Panc1 (cell line): Measurements from ENCODE around the gene KIAA1671. TPM values are rescaled to one million over a fixed set of nuclear protein-coding genes. Genes with fewer than 3 reads are reported as not detected.

Experiments used
- ATAC-seq: fragments of 200-7000 bp; cut with Tn5 transposase; 2 replicates; pipeline ENCODE4 v1.9.1; 2020; ENCODE audit warnings: mild to moderate bottlenecking, moderate library complexity
- BruUV-seq: library from RNA; stranded (reverse); fragments of 400-500 nt; replicated peaks from 2 replicates; lab custom pipeline; 2021; lab: Mats Ljungman, UMichigan
- CTCF ChIA-PET: fragments of 300-600 bp; sonication (Branson Sonifier 250); formaldehyde crosslinking; loops from one replicate; lab custom pipeline; 2022; ENCODE audit warnings: antibody characterized with exemption; lab: Charles Lee
- POLR2A ChIA-PET: fragments of 300-600 bp; sonication (Branson Sonifier 250); formaldehyde crosslinking; loops from one replicate; lab custom pipeline; 2022; ENCODE audit warnings: antibody characterized with exemption; lab: Charles Lee
- DNase-seq: peaks from one replicate; pipeline ENCODE4 v3.0.0-alpha.2; 2010; ENCODE audit warnings: low read depth, low spot score
- H3K27ac ChIP-seq: 2 replicates; pipeline ENCODE4 v1.5.1; 2011; ENCODE audit warnings: mild to moderate bottlenecking, low read length, inconsistent platforms
- H3K27me3 ChIP-seq: fragments of 200-500 bp; sonication (Bioruptor generic); 2 replicates; pipeline ENCODE4 v1.6.0; 2014; ENCODE audit warnings: low read length, inconsistent platforms; ENCODE audit not compliant: control insufficient read depth, insufficient read depth
- H3K36me3 ChIP-seq: fragments of 200-500 bp; sonication (Bioruptor generic); 2 replicates; pipeline ENCODE4 v1.5.1; 2014; ENCODE audit warnings: inconsistent platforms, mild to moderate bottlenecking, low read length, moderate library complexity; ENCODE audit not compliant: control insufficient read depth, insufficient read depth
- H3K4me1 ChIP-seq: 2 replicates; pipeline ENCODE4 v1.5.1; 2011; ENCODE audit warnings: inconsistent platforms, mild to moderate bottlenecking, low read length, moderate library complexity; ENCODE audit not compliant: control insufficient read depth, insufficient read depth
- H3K4me3 ChIP-seq, 2 experiments: 2 replicates each; pipeline ENCODE4 v1.5.1; 2011 to 2012; ENCODE audit warnings: low read depth in 2 of 2, low read length in 2 of 2, mild to moderate bottlenecking in 2 of 2, inconsistent platforms in 1 of 2, moderate library complexity in 1 of 2
- H3K9me3 ChIP-seq: fragments of 200-500 bp; sonication (Bioruptor generic); 2 replicates; pipeline ENCODE4 v1.5.1; 2014; ENCODE audit warnings: low read depth, mild to moderate bottlenecking, inconsistent platforms, low read length, moderate library complexity; ENCODE audit not compliant: control insufficient read depth, insufficient read depth
- POLR2AphosphoS5 ChIP-seq: IDR thresholded peaks from 2 replicates; pipeline ENCODE4 v1.6.1; 2012; ENCODE audit warnings: mild to moderate bottlenecking, low read depth, low read length, moderate library complexity
- SIN3A ChIP-seq: IDR thresholded peaks from 2 replicates; pipeline ENCODE4 v1.6.1; 2012; ENCODE audit warnings: low read depth, mild to moderate bottlenecking, low read length, moderate library complexity, borderline replicate concordance; ENCODE audit not compliant: insufficient read depth
- TCF7L2 ChIP-seq: IDR thresholded peaks from 2 replicates; pipeline ENCODE4 v1.6.1; 2011; ENCODE audit warnings: mild to moderate bottlenecking, low read depth, low read length, inconsistent platforms
- in situ Hi-C: cut with HindIII; loops from 2 replicates; pipeline ENCODE4 v1.10.0; 2016; ENCODE audit warnings: low sequenced_read_pairs, low pct_unique_long_range_greater_than_20kb
- intact Hi-C: fragments of 100-400 bp; cut with micrococcal nuclease; formaldehyde crosslinking; loops from one replicate; pipeline ENCODE4 v1.10.0; 2022; ENCODE audit not compliant: unreplicated experiment
- total RNA-seq: library from RNA; stranded (reverse); gene quantifications from one replicate; pipeline ENCODE4 v1.2.1, GENCODE V29; 2021; ENCODE audit not compliant: unreplicated experiment
- TF ChIP-seq, protein P1 (sequence below), 2 experiments: IDR thresholded peaks; 2 replicates each; pipeline ENCODE4 v1.6.1; 2011 to 2012; ENCODE audit warnings: low read depth in 2 of 2, control low read depth in 1 of 2, low read length in 1 of 2, mild to moderate bottlenecking in 1 of 2, moderate library complexity in 1 of 2; ENCODE audit not compliant: insufficient read depth in 1 of 2
- TF ChIP-seq, protein P2 (sequence below): fragments of 450-650 bp; IDR thresholded peaks from 2 replicates; pipeline ENCODE4 v1.5.1; 2017; ENCODE audit warnings: mild to moderate bottlenecking

KIAA1671 gene
- total RNA-seq, 1 experiment from 2014 or later = 48.1 TPM

DNA sequence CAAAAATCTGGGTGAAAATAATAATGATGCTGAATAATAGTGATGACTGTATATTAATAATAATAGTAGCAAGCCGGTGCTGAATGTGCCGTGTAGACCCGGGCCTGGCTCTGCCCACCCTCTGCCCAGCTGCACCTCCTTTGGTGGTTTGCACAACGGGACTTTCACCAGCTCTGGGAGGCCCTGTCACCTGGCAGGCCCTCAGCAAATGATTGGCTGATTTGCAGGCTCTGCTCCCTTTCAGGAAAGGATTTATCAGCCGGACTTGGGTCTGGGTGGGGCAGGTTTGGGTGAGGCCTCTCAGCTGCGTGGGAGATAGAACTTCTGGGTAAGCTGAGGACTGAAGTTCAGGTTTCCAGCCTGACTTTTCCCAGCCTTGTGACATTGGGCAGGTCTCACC, 21.4 kb downstream of the KIAA1671 start:
- ATAC-seq = no peak
- no peak overlapping the region for H3K4me3 ChIP-seq
- TF ChIP-seq, protein P1, sequence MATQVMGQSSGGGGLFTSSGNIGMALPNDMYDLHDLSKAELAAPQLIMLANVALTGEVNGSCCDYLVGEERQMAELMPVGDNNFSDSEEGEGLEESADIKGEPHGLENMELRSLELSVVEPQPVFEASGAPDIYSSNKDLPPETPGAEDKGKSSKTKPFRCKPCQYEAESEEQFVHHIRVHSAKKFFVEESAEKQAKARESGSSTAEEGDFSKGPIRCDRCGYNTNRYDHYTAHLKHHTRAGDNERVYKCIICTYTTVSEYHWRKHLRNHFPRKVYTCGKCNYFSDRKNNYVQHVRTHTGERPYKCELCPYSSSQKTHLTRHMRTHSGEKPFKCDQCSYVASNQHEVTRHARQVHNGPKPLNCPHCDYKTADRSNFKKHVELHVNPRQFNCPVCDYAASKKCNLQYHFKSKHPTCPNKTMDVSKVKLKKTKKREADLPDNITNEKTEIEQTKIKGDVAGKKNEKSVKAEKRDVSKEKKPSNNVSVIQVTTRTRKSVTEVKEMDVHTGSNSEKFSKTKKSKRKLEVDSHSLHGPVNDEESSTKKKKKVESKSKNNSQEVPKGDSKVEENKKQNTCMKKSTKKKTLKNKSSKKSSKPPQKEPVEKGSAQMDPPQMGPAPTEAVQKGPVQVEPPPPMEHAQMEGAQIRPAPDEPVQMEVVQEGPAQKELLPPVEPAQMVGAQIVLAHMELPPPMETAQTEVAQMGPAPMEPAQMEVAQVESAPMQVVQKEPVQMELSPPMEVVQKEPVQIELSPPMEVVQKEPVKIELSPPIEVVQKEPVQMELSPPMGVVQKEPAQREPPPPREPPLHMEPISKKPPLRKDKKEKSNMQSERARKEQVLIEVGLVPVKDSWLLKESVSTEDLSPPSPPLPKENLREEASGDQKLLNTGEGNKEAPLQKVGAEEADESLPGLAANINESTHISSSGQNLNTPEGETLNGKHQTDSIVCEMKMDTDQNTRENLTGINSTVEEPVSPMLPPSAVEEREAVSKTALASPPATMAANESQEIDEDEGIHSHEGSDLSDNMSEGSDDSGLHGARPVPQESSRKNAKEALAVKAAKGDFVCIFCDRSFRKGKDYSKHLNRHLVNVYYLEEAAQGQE (IDR thresholded peaks at IDR 0.05; ENCODE audit: insufficient read depth in 1 of 2, low read depth in 2 of 2, low read length in 1 of 2) = no peak
- TF ChIP-seq, protein P2, sequence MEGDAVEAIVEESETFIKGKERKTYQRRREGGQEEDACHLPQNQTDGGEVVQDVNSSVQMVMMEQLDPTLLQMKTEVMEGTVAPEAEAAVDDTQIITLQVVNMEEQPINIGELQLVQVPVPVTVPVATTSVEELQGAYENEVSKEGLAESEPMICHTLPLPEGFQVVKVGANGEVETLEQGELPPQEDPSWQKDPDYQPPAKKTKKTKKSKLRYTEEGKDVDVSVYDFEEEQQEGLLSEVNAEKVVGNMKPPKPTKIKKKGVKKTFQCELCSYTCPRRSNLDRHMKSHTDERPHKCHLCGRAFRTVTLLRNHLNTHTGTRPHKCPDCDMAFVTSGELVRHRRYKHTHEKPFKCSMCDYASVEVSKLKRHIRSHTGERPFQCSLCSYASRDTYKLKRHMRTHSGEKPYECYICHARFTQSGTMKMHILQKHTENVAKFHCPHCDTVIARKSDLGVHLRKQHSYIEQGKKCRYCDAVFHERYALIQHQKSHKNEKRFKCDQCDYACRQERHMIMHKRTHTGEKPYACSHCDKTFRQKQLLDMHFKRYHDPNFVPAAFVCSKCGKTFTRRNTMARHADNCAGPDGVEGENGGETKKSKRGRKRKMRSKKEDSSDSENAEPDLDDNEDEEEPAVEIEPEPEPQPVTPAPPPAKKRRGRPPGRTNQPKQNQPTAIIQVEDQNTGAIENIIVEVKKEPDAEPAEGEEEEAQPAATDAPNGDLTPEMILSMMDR = no peak
- no peak for TF ChIP-seq SIN3A
- TF ChIP-seq POLR2AphosphoS5 = no peak
- no peak for TF ChIP-seq TCF7L2
- H3K36me3 ChIP-seq = no peaks in the 10 kb centered on the region
- no peaks in the 10 kb centered on the region for H3K9me3 ChIP-seq
- ChIA-PET CTCF (interaction anchor here (0.6 kb wide), 1 partner anchor 74 kb away, joined by 7 read pairs; no protein-coding TSS in a partner anchor), POLR2A (no interaction called here)
- in situ Hi-C loops (no loop called here), intact Hi-C loops (no loop called here)
- H3K27ac ChIP-seq = peak overlapping the region; percentile 42
- no TSS peak for BruUV-seq
- DNase-seq = no peak
- peaks cover 58% of the 10 kb centered on the region for H3K4me1 ChIP-seq
- H3K27me3 ChIP-seq = no peaks in the 10 kb centered on the region

DNA sequence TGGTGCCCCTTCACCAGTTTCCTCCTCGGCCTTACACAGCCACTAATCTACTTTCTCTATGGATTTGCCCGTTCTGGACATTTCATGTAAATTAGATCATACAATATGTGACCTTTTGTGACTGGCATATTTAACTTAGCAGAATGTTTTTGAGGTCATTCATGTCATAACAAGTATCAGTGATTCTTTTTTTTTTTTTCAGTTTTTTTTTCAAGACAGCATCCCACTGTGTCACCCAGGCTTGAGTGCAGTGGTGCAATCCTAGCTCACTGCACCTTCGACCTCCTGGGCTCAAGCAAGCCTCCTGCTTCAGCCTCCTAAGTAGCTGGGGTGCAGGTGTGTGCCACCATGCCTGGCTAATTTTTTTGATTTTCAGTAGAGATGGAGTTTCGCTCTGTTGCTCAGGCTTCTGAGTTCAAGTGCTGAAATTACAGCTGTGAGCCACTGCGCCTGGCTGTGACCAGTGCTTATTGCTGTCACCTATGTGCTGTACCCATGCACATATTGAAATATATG, 22.7 kb downstream of the KIAA1671 start:
- intact Hi-C loops = no loop called here
- H3K27me3 ChIP-seq = no peaks in the 10 kb centered on the region
- ChIA-PET POLR2A (no interaction called here), CTCF (interaction anchor here (0.6 kb wide), 1 partner anchor 175 kb away, joined by 3 read pairs; no protein-coding TSS in a partner anchor)
- no peak for DNase-seq
- no TSS peak for BruUV-seq
- no peak overlapping the region for H3K4me3 ChIP-seq
- H3K9me3 ChIP-seq = no peaks in the 10 kb centered on the region
- in situ Hi-C loops = no loop called here
- peaks cover 48% of the 10 kb centered on the region for H3K4me1 ChIP-seq
- H3K27ac ChIP-seq = peak overlapping the region; percentile 62; the same call in 1 of the 2 replicates
- no peaks in the 10 kb centered on the region for H3K36me3 ChIP-seq
- TF ChIP-seq, protein P2 = no peak
- TF ChIP-seq POLR2AphosphoS5 (no peak), TCF7L2 (no peak), SIN3A (no peak)
- TF ChIP-seq, protein P1 (IDR thresholded peaks at IDR 0.05; ENCODE audit: insufficient read depth in 1 of 2, low read depth in 2 of 2, low read length in 1 of 2) = no peak
- no peak for ATAC-seq
